Vagina (tissue), 2 donors: ENCODE data around the gene TTC13. TPM values are rescaled to one million over a fixed set of nuclear protein-coding genes. Genes with fewer than 3 reads are reported as not detected.
A peak's percentile ranks its signal among the peaks of the same experiment; 100 is the strongest.

Experiments
- DNase-seq, 2 donors: peaks; one replicate each; pipeline ENCODE4 v3.0.0-alpha.2; 2017; ENCODE audit errors: extremely low spot score in 2 of 2
- H3K27ac ChIP-seq: fragments of 200-600 bp; sonication (generic); one replicate; pipeline ENCODE4 v1.5.1; 2019
- H3K27me3 ChIP-seq: fragments of 200-600 bp; sonication (generic); one replicate; pipeline ENCODE4 v1.5.1; 2019
- H3K36me3 ChIP-seq, 2 donors: fragments of 200-600 bp; sonication (generic); one replicate each; pipeline ENCODE4 v1.5.1; 2017 to 2019
- H3K4me1 ChIP-seq: fragments of 200-600 bp; sonication (generic); one replicate; pipeline ENCODE4 v1.5.1; 2019
- H3K4me3 ChIP-seq, 2 donors: fragments of 200-600 bp; sonication (generic); 1 replicate in 1 of 2; 2 replicates in 1 of 2; pipeline ENCODE4 v1.5.1; 2016 to 2019
- H3K9me3 ChIP-seq: fragments of 200-600 bp; sonication (generic); one replicate; pipeline ENCODE4 v1.5.1; 2019
- POLR2A ChIP-seq, 2 donors: fragments of 450-650 bp; IDR thresholded peaks; one replicate each; pipeline ENCODE4 v1.6.1; 2017; ENCODE audit warnings: antibody characterized with exemption in 2 of 2, mild to moderate bottlenecking in 2 of 2, moderate library complexity in 2 of 2
- POLR2AphosphoS5 ChIP-seq, 2 donors: sonication (generic); formaldehyde crosslinking; IDR thresholded peaks; one replicate each; pipeline ENCODE4 v1.9.0; 2017; ENCODE audit warnings: antibody characterized with exemption in 2 of 2, mild to moderate bottlenecking in 2 of 2, low read depth in 1 of 2; ENCODE audit not compliant: insufficient read depth in 1 of 2
- intact Hi-C: fragments of 100-400 bp; cut with DNase I; formaldehyde crosslinking; loops from one replicate; pipeline ENCODE4 v1.15.1; 2023
- total RNA-seq: library from RNA; depleted of rRNA; stranded (reverse); fragments of >200 nt; gene quantifications from one replicate; pipeline ENCODE4 v1.2.3, GENCODE V29; 2016
- TF ChIP-seq, protein P1 (sequence below), 3 experiments: fragments of 450-650 bp in 2 of 3; fragments of 200-600 bp in 1 of 3; sonication (generic) in 1 of 3; IDR thresholded peaks; one replicate each; pipeline ENCODE4 v1.5.1; 2017 to 2019; ENCODE audit warnings: antibody characterized with exemption in 3 of 3, mild to moderate bottlenecking in 2 of 3, moderate library complexity in 2 of 3

Gene TTC13
- total RNA-seq, 1 donor from 2014 or later = 37.1 TPM

- H3K4me3 ChIP-seq = no peak overlapping the region
- no peak for DNase-seq
- H3K9me3 ChIP-seq = no peaks in the 10 kb centered on the region
- H3K27me3 ChIP-seq = no peaks in the 10 kb centered on the region
- H3K36me3 ChIP-seq = no peaks in the 10 kb centered on the region
- H3K27ac ChIP-seq = peak overlapping the region; percentile 54
- H3K4me1 ChIP-seq = peaks cover 21% of the 10 kb centered on the region
- intact Hi-C loops = no loop called here
- no peak for TF ChIP-seq POLR2AphosphoS5 (IDR thresholded peaks at IDR 0.05; ENCODE audit: insufficient read depth in 1 of 2, low read depth in 1 of 2)
- TF ChIP-seq, protein P1, sequence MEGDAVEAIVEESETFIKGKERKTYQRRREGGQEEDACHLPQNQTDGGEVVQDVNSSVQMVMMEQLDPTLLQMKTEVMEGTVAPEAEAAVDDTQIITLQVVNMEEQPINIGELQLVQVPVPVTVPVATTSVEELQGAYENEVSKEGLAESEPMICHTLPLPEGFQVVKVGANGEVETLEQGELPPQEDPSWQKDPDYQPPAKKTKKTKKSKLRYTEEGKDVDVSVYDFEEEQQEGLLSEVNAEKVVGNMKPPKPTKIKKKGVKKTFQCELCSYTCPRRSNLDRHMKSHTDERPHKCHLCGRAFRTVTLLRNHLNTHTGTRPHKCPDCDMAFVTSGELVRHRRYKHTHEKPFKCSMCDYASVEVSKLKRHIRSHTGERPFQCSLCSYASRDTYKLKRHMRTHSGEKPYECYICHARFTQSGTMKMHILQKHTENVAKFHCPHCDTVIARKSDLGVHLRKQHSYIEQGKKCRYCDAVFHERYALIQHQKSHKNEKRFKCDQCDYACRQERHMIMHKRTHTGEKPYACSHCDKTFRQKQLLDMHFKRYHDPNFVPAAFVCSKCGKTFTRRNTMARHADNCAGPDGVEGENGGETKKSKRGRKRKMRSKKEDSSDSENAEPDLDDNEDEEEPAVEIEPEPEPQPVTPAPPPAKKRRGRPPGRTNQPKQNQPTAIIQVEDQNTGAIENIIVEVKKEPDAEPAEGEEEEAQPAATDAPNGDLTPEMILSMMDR (IDR thresholded peaks at IDR 0.05) = no peak
- no peak for TF ChIP-seq POLR2A (IDR thresholded peaks at IDR 0.05)
Measured at GRCh38 chr1:230876660-230877059, 102.0 kb downstream of the TTC13 start.

- no peaks in the 10 kb centered on the region for H3K27me3 ChIP-seq
Measured at GRCh38 chr1:230875370-230875769, 103.3 kb downstream of the TTC13 start.

GRCh38 chr1:230870916-230871315 lies 107.7 kb downstream of the TTC13 start:
- Histone ChIP-seq H3K27ac (no peak overlapping the region), H3K4me3 (no peak overlapping the region), H3K27me3 (no peaks in the 10 kb centered on the region), H3K36me3 (no peaks in the 10 kb centered on the region), H3K4me1 (peaks cover 20% of the 10 kb centered on the region), H3K9me3 (no peaks in the 10 kb centered on the region)
- intact Hi-C loops = no loop called here
- DNase-seq = no peak
- TF ChIP-seq POLR2A (IDR thresholded peaks at IDR 0.05) = no peak
- TF ChIP-seq, protein P1 (IDR thresholded peaks at IDR 0.05) = no peak
- TF ChIP-seq POLR2AphosphoS5 (IDR thresholded peaks at IDR 0.05; ENCODE audit: insufficient read depth in 1 of 2, low read depth in 1 of 2) = no peak

More at GRCh38 chr1:230875370-230875769, 103.3 kb downstream of the TTC13 start:
- Histone ChIP-seq H3K4me3 (no peak overlapping the region), H3K36me3 (no peaks in the 10 kb centered on the region), H3K4me1 (peaks cover 21% of the 10 kb centered on the region), H3K27ac (no peak overlapping the region), H3K9me3 (no peaks in the 10 kb centered on the region)
- no peak for DNase-seq
- intact Hi-C loops = no loop called here
- TF ChIP-seq, protein P1 (IDR thresholded peaks at IDR 0.05) = no peak
- TF ChIP-seq POLR2AphosphoS5 (IDR thresholded peaks at IDR 0.05; ENCODE audit: insufficient read depth in 1 of 2, low read depth in 1 of 2) (no peak), POLR2A (IDR thresholded peaks at IDR 0.05) (no peak)

GRCh38 chr1:230869500-230869899 lies 109.2 kb downstream of the TTC13 start:
- no peaks in the 10 kb centered on the region for H3K9me3 ChIP-seq
- no peaks in the 10 kb centered on the region for H3K27me3 ChIP-seq
- no peak for DNase-seq
- intact Hi-C loops = loop anchor here (5.0 kb wide), 1 partner anchor 47 kb away; no protein-coding TSS in a partner anchor
- TF ChIP-seq POLR2A (IDR thresholded peaks at IDR 0.05) (no peak), POLR2AphosphoS5 (IDR thresholded peaks at IDR 0.05; ENCODE audit: insufficient read depth in 1 of 2, low read depth in 1 of 2) (no peak)
- TF ChIP-seq, protein P1 (IDR thresholded peaks at IDR 0.05) = no peak
- H3K36me3 ChIP-seq = no peaks in the 10 kb centered on the region
- peak overlapping the region in 1 of 2 donors; percentile 93 for H3K4me3 ChIP-seq
- peaks cover 35% of the 10 kb centered on the region for H3K4me1 ChIP-seq
- no peak overlapping the region for H3K27ac ChIP-seq

- H3K27ac ChIP-seq = peak overlapping the region; percentile 85
- intact Hi-C loops = loop anchor here (5.0 kb wide), 1 partner anchor 47 kb away; no protein-coding TSS in a partner anchor
- TF ChIP-seq POLR2AphosphoS5 (IDR thresholded peaks at IDR 0.05; ENCODE audit: insufficient read depth in 1 of 2, low read depth in 1 of 2) = no peak
- no peak for TF ChIP-seq POLR2A (IDR thresholded peaks at IDR 0.05)
- TF ChIP-seq, protein P1 (IDR thresholded peaks at IDR 0.05) = no peak
Measured at GRCh38 chr1:230868736-230869385, 109.8 kb downstream of the TTC13 start.

More at GRCh38 chr1:230868736-230869385, 109.8 kb downstream of the TTC13 start:
- Histone ChIP-seq H3K9me3 (no peaks in the 10 kb centered on the region), H3K36me3 (no peaks in the 10 kb centered on the region), H3K27me3 (no peaks in the 10 kb centered on the region), H3K4me3 (peak overlapping the region; percentile 87 to 93), H3K4me1 (peaks cover 41% of the 10 kb centered on the region)
- no peak for DNase-seq
